HepG2 (cell line): ENCODE measurements around the gene TBX21. TPM values are rescaled to one million over a fixed set of nuclear protein-coding genes. Genes with fewer than 3 reads are reported as not detected.
A peak's percentile ranks its signal among the peaks of the same experiment; 100 is the strongest.

Experiments used
- ARID4A ChIP-seq: sonication (generic); formaldehyde crosslinking; IDR thresholded peaks from 2 replicates; pipeline ENCODE4 v1.5.0; 2020; ENCODE audit warnings: mild to moderate bottlenecking, missing genetic modification reagents, borderline replicate concordance
- ATF7 ChIP-seq, 2 experiments: fragments of 450-650 bp in 1 of 2; sonication (generic) in 1 of 2; formaldehyde crosslinking in 1 of 2; IDR thresholded peaks; 2 replicates each; pipeline versions ENCODE4 v1.4.0 to v1.6.1; 2016 to 2020; ENCODE audit warnings: antibody characterized with exemption in 1 of 2, mild to moderate bottlenecking in 1 of 2, missing genetic modification reagents in 1 of 2
- BHLHE40 ChIP-seq: IDR thresholded peaks from 2 replicates; pipeline ENCODE4 v1.6.1; 2011; ENCODE audit warnings: low read length, improper control_type of control experiment
- CBFB ChIP-seq: sonication (generic); formaldehyde crosslinking; IDR thresholded peaks from 2 replicates; pipeline ENCODE4 v1.4.0; 2020; ENCODE audit warnings: missing genetic modification reagents
- CBX1 ChIP-seq: IDR thresholded peaks from one replicate; pipeline ENCODE4 v1.6.1; 2016; ENCODE audit warnings: antibody characterized with exemption, low read depth
- CEBPB ChIP-seq: IDR thresholded peaks from 2 replicates; pipeline ENCODE4 v1.6.1; 2011; ENCODE audit warnings: low read depth, low read length, improper control_type of control experiment, borderline replicate concordance
- CEBPG ChIP-seq: IDR thresholded peaks from 2 replicates; pipeline ENCODE4 v1.6.1; 2016
- FOXC1 ChIP-seq: sonication (generic); formaldehyde crosslinking; IDR thresholded peaks from 2 replicates; pipeline ENCODE4 v1.8.0; 2022; ENCODE audit warnings: mild to moderate bottlenecking, missing genetic modification reagents, borderline replicate concordance
- HOMEZ ChIP-seq: IDR thresholded peaks from 2 replicates; pipeline ENCODE4 v1.6.1; 2016; ENCODE audit warnings: low read depth
- IKZF5 ChIP-seq: IDR thresholded peaks from 2 replicates; pipeline ENCODE4 v1.6.1; 2018; ENCODE audit warnings: missing genetic modification reagents, mild to moderate bottlenecking, missing compliant biosample characterization
- JUN ChIP-seq: sonication (generic); formaldehyde crosslinking; IDR thresholded peaks from 2 replicates; pipeline ENCODE4 v1.4.0; 2020; ENCODE audit warnings: mild to moderate bottlenecking, missing genetic modification reagents
- MTF2 ChIP-seq: sonication (generic); formaldehyde crosslinking; IDR thresholded peaks from 2 replicates; pipeline ENCODE4 v1.5.0; 2020; ENCODE audit warnings: missing genetic modification reagents, borderline replicate concordance
- RBAK ChIP-seq: sonication (generic); formaldehyde crosslinking; IDR thresholded peaks from 2 replicates; pipeline ENCODE4 v1.5.1; 2020; ENCODE audit warnings: mild to moderate bottlenecking, missing genetic modification reagents
- RFX1 ChIP-seq: fragments of 450-650 bp; IDR thresholded peaks from 2 replicates; pipeline ENCODE4 v1.6.1; 2017
- TAF1 ChIP-seq: sonication (generic); formaldehyde crosslinking; IDR thresholded peaks from 2 replicates; pipeline ENCODE4 v1.4.0; 2020; ENCODE audit warnings: missing genetic modification reagents
- THAP11 ChIP-seq: IDR thresholded peaks from 2 replicates; pipeline ENCODE4 v1.6.1; 2016; ENCODE audit warnings: missing biosample characterization, missing genetic modification reagents
- ZBTB38 ChIP-seq: sonication (generic); formaldehyde crosslinking; IDR thresholded peaks from 2 replicates; pipeline ENCODE4 v1.5.1; 2020; ENCODE audit warnings: mild to moderate bottlenecking, missing genetic modification reagents
- ZIK1 ChIP-seq: sonication (generic); formaldehyde crosslinking; IDR thresholded peaks from 2 replicates; pipeline ENCODE4 v1.5.0; 2020; ENCODE audit warnings: mild to moderate bottlenecking, low read depth, missing genetic modification reagents, borderline replicate concordance
- ZNF138 ChIP-seq: sonication (generic); formaldehyde crosslinking; IDR thresholded peaks from 2 replicates; pipeline ENCODE4 v1.5.0; 2020; ENCODE audit warnings: mild to moderate bottlenecking, low read depth, missing genetic modification reagents
- ZNF33B ChIP-seq: sonication (generic); formaldehyde crosslinking; IDR thresholded peaks from 2 replicates; pipeline ENCODE4 v1.5.1; 2020; ENCODE audit warnings: mild to moderate bottlenecking, missing genetic modification reagents
- ZNF570 ChIP-seq: sonication (generic); formaldehyde crosslinking; IDR thresholded peaks from 2 replicates; pipeline ENCODE4 v1.4.0; 2020; ENCODE audit warnings: mild to moderate bottlenecking, missing genetic modification reagents, borderline replicate concordance
- ZNF580 ChIP-seq: IDR thresholded peaks from 2 replicates; pipeline ENCODE4 v1.6.1; 2016; ENCODE audit warnings: low read depth, borderline replicate concordance
- ZNF709 ChIP-seq: sonication (generic); formaldehyde crosslinking; IDR thresholded peaks from 2 replicates; pipeline ENCODE4 v1.5.0; 2020; ENCODE audit warnings: mild to moderate bottlenecking, missing genetic modification reagents
- ZNF816 ChIP-seq: sonication (generic); formaldehyde crosslinking; IDR thresholded peaks from 2 replicates; pipeline ENCODE4 v1.8.0; 2022; ENCODE audit warnings: missing genetic modification reagents, mild to moderate bottlenecking, borderline replicate concordance
- polyA plus RNA-seq, 8 experiments: library from polyadenylated mRNA; depleted of rRNA in 3 of 8; stranded (reverse) in 7 of 8; unstranded in 1 of 8; fragments of >200 nt; fragmentation: Illumina TruSeq in 4 of 8; extraction: Trizol in 4 of 8; gene quantifications; 2 replicates each; pipeline versions ENCODE4 v1.2.1 to v1.2.3, GENCODE V29; 2011 to 2016; ENCODE audit warnings: low read depth in 4 of 8, missing spikeins in 1 of 8, mixed read lengths in 1 of 8; ENCODE audit not compliant: insufficient read depth in 1 of 8
- total RNA-seq, 5 experiments: library from RNA; depleted of rRNA; stranded (reverse); fragments of >200 nt; fragmentation: Illumina TruSeq; extraction: Trizol; gene quantifications; 2 replicates each; pipeline ENCODE4 v1.2.3, GENCODE V29; 2016; ENCODE audit warnings: low read depth in 1 of 5

TBX21 gene
- total and polyA plus RNA-seq, 2 of the 13 experiments (the other 11 are each of a cell fraction or from before 2014, with no cell fraction given) = not detected

GRCh38 chr17:47694581-47695428, 38.2 kb upstream of the TBX21 start (continued):
- TF ChIP-seq RBAK (no peak; the same call in 1 of the 2 replicates), ZIK1 (CRISPR knock-in tag) (no peak), JUN (no peak), THAP11 (CRISPR knock-in tag) (no peak), BHLHE40 (peak; percentile 60; the same call in 1 of the 2 replicates), ATF7 (IDR thresholded peaks at IDR 0.05) (no peak), ATF7 (CRISPR knock-in tag; IDR thresholded peaks at IDR 0.05) (no peak), CBFB (no peak), ZNF33B (CRISPR knock-in tag) (no peak), CEBPG (CRISPR knock-in tag) (no peak), ZNF709 (CRISPR knock-in tag) (no peak), CBX1 (no peak), TAF1 (CRISPR knock-in tag) (peak; percentile 10; the same call in 1 of the 2 replicates), ZNF570 (CRISPR knock-in tag) (no peak), ZNF580 (CRISPR knock-in tag) (no peak), ZBTB38 (CRISPR knock-in tag) (peak; percentile 77), FOXC1 (0 out of 2 replicates have a peak, but pooled peaks have one; percentile 3), ZNF138 (CRISPR knock-in tag) (no peak; the same call in 1 of the 2 replicates), ARID4A (CRISPR knock-in tag) (0 out of 2 replicates have a peak, but pooled peaks have one; percentile 11), HOMEZ (CRISPR knock-in tag) (no peak), CEBPB (no peak), ZNF816 (no peak), RFX1 (no peak), IKZF5 (CRISPR knock-in tag) (no peak), MTF2 (CRISPR knock-in tag) (no peak)
